Measurements from ENCODE around the gene FAXDC2.
"Not testable (repeated sequence)": the region's sequence is repeated elsewhere in the genome, so short reads cannot be mapped to it uniquely, and the experiment has no call there.

The FAXDC2 gene

GRCh38 chr5:154861946-154862345 lies 11.5 kb upstream of the FAXDC2 start:
- no peak for DNase-seq (ENCODE audit: low spot score)

DNA sequence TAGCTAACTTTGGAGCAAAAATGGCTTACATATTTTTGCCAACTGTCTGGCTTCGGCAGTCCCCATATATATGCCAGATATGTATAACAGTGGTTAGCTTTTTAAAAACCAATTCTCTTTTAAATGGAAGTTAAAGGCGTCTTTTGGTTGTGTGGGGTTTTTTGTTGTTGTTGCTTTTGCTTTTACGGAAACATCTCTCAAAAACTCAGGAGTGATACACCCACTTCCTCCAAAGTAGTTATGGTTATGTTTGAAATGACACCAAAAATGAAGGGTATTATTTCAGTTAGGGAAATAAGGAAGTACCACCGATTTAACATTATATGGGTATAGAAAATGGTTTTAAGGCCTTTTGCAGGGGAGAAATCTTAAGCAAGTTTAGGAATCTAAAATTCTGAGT lies 10.4 kb upstream of the FAXDC2 start:
- DNase-seq (ENCODE audit: low spot score): no peak

DNA sequence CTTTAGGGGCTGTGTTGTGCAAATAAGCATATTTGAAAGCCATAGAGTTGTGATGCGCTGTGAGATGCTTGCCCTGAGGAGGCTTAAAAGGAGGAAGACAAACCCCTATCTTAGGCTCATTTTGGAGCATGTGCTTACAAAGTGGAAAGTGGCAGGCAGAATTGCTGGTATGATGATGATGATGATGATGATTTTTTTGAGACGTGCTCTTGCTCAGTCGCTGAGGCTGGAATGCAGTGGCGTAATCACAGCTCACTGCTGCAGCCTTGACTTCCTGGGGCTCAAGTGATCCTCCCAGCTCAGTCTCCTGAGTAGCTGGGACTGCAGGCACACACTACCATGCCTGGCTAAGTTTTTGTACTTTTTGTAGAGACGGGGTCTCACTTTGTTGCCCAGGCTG lies 9.7 kb upstream of the FAXDC2 start:
- no peak for DNase-seq (ENCODE audit: low spot score)

- no peak for DNase-seq (ENCODE audit: low spot score)
Observed at GRCh38 chr5:154858972-154859871, 8.8 kb upstream of the FAXDC2 start.

- DNase-seq (ENCODE audit: low spot score): peak; percentile 88
Observed at GRCh38 chr5:154858297-154858971, 8.0 kb upstream of the FAXDC2 start, which contains the start of gene CNOT8. Gene CNOT8 (plus strand): TSS chr5:154858627. CDS start chr5:154863279, 4,652 bp downstream.

DNA sequence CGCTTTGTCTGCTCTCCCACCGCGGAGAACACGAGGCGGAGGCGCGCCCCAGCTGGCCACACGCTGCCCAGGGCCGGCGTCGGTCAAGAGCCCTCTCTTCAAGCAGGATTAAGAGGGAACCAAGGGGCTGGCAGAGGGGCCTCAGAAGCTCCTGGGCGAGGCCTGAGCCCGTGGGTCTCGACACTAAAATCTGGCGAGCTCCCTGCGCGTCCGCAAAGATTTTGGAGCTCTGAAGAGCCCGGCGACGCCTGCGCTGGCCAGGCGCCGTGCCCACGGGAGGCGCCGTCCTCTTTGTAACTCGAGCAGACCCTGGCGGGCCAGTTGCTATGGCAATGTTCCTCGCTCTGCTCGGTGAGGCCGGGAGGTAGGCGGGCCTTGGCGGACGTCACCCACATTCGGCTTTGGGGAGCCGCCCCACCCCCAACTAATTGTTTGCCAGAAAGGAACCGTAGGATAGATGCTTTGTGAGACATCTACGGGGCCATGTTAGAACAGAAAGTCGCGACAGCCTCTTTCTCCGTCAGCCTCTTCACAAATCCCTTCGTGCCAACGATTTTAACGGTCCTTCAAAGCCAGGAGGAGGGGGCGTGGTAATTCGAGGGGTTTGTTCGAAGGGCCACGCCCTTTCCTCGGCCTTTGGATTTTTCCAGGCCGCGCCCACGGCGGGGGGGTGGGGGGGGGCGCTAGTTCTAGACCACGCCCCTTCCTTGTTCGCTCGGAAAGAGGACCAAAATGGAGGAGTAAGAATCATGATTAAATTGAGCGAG lies 7.3 kb upstream of the FAXDC2 start:
- DNase-seq (ENCODE audit: low spot score): peak; percentile 92

DNA sequence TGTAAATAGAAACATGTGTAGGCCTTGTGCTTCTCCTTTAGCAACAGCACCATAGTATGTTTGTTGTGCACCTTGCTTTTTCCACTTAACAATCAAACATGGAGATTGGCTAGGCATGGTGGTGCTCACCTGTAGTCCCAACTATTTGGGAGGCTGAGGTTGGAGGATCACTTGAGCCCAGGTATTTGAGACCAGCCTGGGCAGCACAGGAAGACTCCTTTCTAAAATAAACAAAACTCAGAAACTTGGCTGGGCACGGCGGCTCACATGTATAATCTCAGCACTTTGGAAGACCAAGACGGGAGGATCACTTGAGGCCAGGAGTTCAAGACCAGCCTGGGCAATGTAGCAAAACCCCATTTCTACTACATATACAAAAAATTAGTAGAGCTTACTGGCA lies 948 bp upstream of the FAXDC2 start:
- no peak for DNase-seq (ENCODE audit: low spot score)

GRCh38 chr5:154849791-154850201 lies 607 bp downstream of the FAXDC2 start:
- no peak for DNase-seq (ENCODE audit: low spot score)

DNA sequence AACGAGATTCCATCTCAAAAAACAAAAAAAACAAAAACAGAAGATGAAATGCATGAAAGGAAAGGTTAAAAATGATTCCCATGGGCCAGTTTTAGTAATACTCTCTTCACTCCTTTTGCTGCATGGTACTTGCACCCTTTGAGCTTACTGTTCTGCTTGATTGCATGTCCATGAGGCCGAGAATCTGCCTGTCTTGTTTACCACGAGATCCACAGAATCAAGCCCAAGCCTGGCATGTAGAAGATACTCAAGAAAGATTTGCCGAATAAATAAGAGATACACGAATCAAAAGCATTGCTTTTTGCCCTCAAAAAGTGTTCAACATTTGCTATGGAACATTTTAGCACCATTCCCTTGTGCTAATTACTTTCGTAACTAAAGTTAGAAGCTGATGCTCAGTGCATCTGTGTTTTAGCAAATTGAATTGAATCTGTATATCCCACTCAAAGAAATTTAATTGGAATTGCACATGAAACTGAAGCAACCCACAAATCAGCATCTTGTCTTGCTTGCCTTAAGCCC lies 1.1 kb downstream of the FAXDC2 start:
- DNase-seq (ENCODE audit: low spot score): no peak

- no peak for DNase-seq (ENCODE audit: low spot score)
Observed at GRCh38 chr5:154844809-154845208, 5.6 kb downstream of the FAXDC2 start.

- no peak for DNase-seq (ENCODE audit: low spot score)
Observed at GRCh38 chr5:154842689-154843530, 7.5 kb downstream of the FAXDC2 start.

GRCh38 chr5:154841273-154841661 lies 9.1 kb downstream of the FAXDC2 start:
- DNase-seq (ENCODE audit: low spot score): no peak

DNA sequence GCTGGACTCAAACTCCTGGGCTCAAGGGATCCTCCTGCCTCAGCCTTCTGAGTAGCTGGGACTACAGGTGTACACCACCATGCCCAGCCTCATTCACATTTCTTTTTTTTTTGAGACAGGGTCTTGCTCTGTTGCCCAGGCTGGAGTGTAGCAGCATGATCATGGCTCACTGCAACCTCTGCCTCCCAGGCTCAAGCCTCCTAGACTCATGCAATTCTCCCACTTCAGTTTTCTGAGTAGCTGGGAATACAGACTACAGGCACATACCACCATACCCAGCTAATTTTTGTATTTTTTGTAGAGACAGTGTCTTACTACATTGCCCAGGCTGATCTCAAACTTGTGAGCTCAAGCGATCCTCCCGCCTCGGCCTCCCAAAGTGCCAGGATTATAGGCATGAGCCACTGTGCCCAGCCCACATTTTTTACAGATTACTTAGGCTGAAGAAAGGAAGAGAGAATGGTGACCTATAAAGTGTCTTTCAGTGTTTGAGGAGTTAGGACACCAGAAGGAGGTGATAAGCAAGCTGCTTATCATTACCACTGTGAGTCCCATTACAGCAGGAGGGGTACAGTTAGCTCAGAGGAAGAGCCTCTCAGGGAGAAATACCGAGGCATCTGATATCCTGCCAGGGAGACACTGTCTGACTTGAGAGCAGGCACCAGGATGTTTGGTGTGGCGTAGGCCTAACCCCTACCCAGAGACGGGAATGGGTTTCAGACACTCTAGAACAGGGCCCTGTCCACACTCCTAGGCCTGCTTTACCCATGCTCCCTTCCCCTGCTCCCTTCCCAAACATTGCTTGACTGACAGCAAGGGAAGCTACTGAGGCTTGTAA lies 9.7 kb downstream of the FAXDC2 start:
- DNase-seq (ENCODE audit: low spot score): no peak

DNA sequence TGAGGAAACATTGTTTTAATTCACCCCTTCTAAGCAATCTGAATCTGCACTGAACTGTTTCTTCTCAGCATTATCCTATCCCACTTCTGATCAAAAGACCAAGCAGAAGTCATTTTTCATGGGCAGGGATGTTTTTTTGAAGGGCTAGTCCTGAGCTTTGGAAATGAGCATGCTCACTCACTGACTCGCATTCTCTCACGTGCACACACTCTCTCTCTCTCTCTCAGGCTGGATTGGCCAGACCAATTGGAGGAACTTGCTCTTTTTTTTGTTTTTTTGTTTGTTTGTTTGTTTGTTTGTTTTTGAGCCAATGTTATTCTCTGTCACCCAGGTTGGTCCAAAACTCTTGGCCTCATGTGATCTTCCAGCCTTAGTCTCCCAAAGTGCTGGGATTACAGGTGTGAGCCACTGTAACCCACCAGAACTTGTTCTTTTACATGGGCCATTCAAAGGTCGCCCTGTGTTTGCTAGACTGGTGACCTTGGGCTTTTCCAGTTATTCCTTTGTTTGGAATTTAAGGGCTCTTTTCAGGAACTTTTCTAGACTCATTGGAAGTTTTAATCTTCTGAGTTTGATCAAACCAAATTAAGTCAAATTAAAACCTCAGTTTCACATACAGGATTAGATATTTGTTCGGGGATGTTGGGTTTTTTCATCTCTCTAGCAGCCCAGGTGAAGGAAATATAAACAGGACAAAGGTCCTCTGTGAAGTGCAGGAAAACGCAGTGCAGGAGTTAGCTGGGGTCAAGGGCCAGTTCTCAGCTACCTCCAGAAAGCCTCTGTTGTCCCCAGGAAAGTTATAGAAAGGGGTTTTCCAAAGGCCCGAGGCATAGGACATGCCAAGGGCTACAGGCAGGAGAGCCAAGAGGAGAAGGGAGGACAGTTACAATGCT lies 13.1 kb downstream of the FAXDC2 start:
- no peak for DNase-seq (ENCODE audit: low spot score)

GRCh38 chr5:154836225-154836624 lies 14.2 kb downstream of the FAXDC2 start:
- no peak for DNase-seq (ENCODE audit: low spot score)

GRCh38 chr5:154835701-154836052 lies 14.7 kb downstream of the FAXDC2 start:
- DNase-seq (ENCODE audit: low spot score): not testable (repeated sequence)

- no peak for DNase-seq (ENCODE audit: low spot score)
Observed at GRCh38 chr5:154834053-154834452, 16.4 kb downstream of the FAXDC2 start.

- DNase-seq (ENCODE audit: low spot score): not testable (repeated sequence)
Observed at GRCh38 chr5:154832804-154833203, 17.6 kb downstream of the FAXDC2 start.

- no peak for DNase-seq (ENCODE audit: low spot score)
Observed at GRCh38 chr5:154831451-154831850, 19.0 kb downstream of the FAXDC2 start.
